ENCODE results near the gene ASPSCR1.

DNA sequence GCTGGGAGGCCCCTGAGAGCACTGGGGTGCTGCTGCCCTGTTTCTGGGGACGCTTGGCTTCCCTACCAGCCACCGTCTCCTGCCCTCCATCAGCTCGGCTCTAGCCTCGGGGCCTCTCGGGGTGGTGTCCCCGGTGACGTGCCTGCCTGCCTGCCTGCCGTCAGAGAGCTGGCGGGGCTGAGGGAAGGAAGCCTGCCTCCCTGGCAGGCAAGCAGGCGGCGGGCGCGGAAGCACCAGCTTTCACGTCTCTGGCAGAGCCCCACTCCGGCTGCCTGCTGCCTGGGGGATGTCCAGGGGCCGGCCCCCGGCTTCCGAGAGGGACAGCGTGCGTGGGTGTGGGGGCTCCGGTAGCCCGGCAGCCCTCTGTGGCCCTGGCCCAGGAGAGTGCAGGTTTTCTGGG is 35.9 kb downstream of the ASPSCR1 start:
- TF ChIP-seq, protein P1, sequence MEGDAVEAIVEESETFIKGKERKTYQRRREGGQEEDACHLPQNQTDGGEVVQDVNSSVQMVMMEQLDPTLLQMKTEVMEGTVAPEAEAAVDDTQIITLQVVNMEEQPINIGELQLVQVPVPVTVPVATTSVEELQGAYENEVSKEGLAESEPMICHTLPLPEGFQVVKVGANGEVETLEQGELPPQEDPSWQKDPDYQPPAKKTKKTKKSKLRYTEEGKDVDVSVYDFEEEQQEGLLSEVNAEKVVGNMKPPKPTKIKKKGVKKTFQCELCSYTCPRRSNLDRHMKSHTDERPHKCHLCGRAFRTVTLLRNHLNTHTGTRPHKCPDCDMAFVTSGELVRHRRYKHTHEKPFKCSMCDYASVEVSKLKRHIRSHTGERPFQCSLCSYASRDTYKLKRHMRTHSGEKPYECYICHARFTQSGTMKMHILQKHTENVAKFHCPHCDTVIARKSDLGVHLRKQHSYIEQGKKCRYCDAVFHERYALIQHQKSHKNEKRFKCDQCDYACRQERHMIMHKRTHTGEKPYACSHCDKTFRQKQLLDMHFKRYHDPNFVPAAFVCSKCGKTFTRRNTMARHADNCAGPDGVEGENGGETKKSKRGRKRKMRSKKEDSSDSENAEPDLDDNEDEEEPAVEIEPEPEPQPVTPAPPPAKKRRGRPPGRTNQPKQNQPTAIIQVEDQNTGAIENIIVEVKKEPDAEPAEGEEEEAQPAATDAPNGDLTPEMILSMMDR (IDR thresholded peaks at IDR 0.05; ENCODE audit: low read depth, low read length), result no peak
- TF ChIP-seq POLR2A (IDR thresholded peaks at IDR 0.05; ENCODE audit: extremely low read depth, insufficient read length), result no peak
- TF ChIP-seq, protein P2, sequence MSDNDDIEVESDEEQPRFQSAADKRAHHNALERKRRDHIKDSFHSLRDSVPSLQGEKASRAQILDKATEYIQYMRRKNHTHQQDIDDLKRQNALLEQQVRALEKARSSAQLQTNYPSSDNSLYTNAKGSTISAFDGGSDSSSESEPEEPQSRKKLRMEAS (IDR thresholded peaks at IDR 0.05; ENCODE audit: low read depth, low read length), result no peak
- TF ChIP-seq MYC (IDR thresholded peaks at IDR 0.05; ENCODE audit: low read depth, low read length), result no peak
